Heart left ventricle (tissue), 16 donors: ENCODE results near the gene EFNA5. TPM values are rescaled to one million over a fixed set of nuclear protein-coding genes. Genes with fewer than 3 reads are reported as not detected.

ENCODE experiments used
- ATAC-seq, 4 donors: fragments of 200-7000 bp; cut with Tn5 transposase; one replicate each; pipeline ENCODE4 v1.9.1; 2020 to 2022; ENCODE audit warnings: moderate library complexity in 4 of 4, mild to moderate bottlenecking in 3 of 4, moderate number of reproducible peaks in 1 of 4
- DNase-seq, 5 donors: peaks; one replicate each; pipeline ENCODE4 v3.0.0-alpha.2; 2020
- H3K27ac ChIP-seq, 12 donors: fragments of 200-600 bp; sonication (generic) in 4 of 12; one replicate each; pipeline versions ENCODE4 v1.5.0 to v1.8.0; 2016 to 2022; ENCODE audit warnings: mild to moderate bottlenecking in 2 of 12
- H3K27me3 ChIP-seq, 9 donors: fragments of 200-600 bp; sonication (generic) in 2 of 9; one replicate each; pipeline versions ENCODE4 v1.5.1 to v1.8.0; 2016 to 2022; ENCODE audit warnings: mild to moderate bottlenecking in 3 of 9
- H3K36me3 ChIP-seq, 9 donors: fragments of 200-600 bp; sonication (generic) in 2 of 9; one replicate each; pipeline versions ENCODE4 v1.5.0 to v1.8.0; 2018 to 2022; ENCODE audit warnings: mild to moderate bottlenecking in 2 of 9
- H3K4me1 ChIP-seq, 12 donors: fragments of 200-600 bp; sonication (generic) in 4 of 12; one replicate each; pipeline versions ENCODE4 v1.5.0 to v1.8.0; 2016 to 2022; ENCODE audit warnings: mild to moderate bottlenecking in 3 of 12
- H3K4me3 ChIP-seq, 12 donors: fragments of 200-600 bp; sonication (generic) in 4 of 12; one replicate each; pipeline versions ENCODE4 v1.5.0 to v1.8.0; 2017 to 2022; ENCODE audit warnings: mild to moderate bottlenecking in 9 of 12, moderate library complexity in 4 of 12
- H3K9me3 ChIP-seq, 12 donors: fragments of 200-600 bp; sonication (generic) in 4 of 12; one replicate each; pipeline versions ENCODE4 v1.5.0 to v1.8.0; 2016 to 2022; ENCODE audit warnings: mild to moderate bottlenecking in 1 of 12
- POLR2A ChIP-seq, 2 donors: fragments of 450-650 bp; IDR thresholded peaks; one replicate each; pipeline ENCODE4 v1.6.1; 2017; ENCODE audit warnings: antibody characterized with exemption in 2 of 2, mild to moderate bottlenecking in 2 of 2, moderate library complexity in 2 of 2
- WGBS, 4 donors: extraction: QIAGEN DNeasy Blood & Tissue Kit in 2 of 4; methylation state at CpG; one replicate each; pipeline versions ENCODE4 v1.1.5 to v1.1.7; 2013 to 2018; 5-methylcytosine and 5-hydroxymethylcytosine counted together
- intact Hi-C, 10 donors: fragments of 100-400 bp; cut with DNase I; formaldehyde crosslinking; loops; one replicate each; pipeline versions ENCODE4 v1.11.1 to v1.14.2; 2022
- polyA plus RNA-seq, 2 donors: library from polyadenylated mRNA; stranded (reverse); fragments of 200-250 nt; gene quantifications; one replicate each; pipeline ENCODE4 v1.2.3, GENCODE V29; 2013
- total RNA-seq, 9 donors: library from RNA; depleted of rRNA in 2 of 9; stranded (reverse); fragments of >200 nt in 2 of 9; fragmentation: NEBNext Ultra II Directional in 3 of 9; extraction: Animal tissue kit (Norgen Biotek cat#: 25700) in 3 of 9; gene quantifications; one replicate each; pipeline versions ENCODE4 v1.1.0 to v1.2.4, GENCODE V29; 2016 to 2023
- TF ChIP-seq, protein P1 (sequence below), 12 donors: fragments of 200-600 bp; sonication (generic) in 4 of 12; IDR thresholded peaks; one replicate each; pipeline versions ENCODE4 v1.5.0 to v1.8.0; 2018 to 2022; ENCODE audit warnings: antibody characterized with exemption in 12 of 12, mild to moderate bottlenecking in 5 of 12
- donor health status: ischemic (EF 13 %, LVEDD 7.1; RV severe dilation, severe dysfunction).
- donor health status: healthy with polysubstance abuse.
- donor health status: DM: no; HTN: yes; CAD: no.
- donor health status: DM: no; HTN: no; CAD: no.
- donor health status: ischemic (EF 25% LVEDD 6.9; RV normal size, moderate dysfunction).
- donor health status: ischemic (EF 25% LVEDD 5.7; RV mildly dilated, moderate dysfunction).
- donor health status: healthy.
- donor health status: DM: yes; HTN: yes; CAD: no.
- donor health status: ischemic (EF 35%, LVEDD 5.7; RV mildly dilated, moderate dysfunction).
- donor health status: nonischemic (EF 11% LVEDD 7.7; RV severe dilation, severe dysfunction).
- donor health status: DM: yes; HTN: yes; CAD: no.
- donor health status: PGD.
- donor health status: ischemic (EF 29% LVEDD 5.4; RV normal size, mild dysfunction).
- donor health status: nonischemic (EF 23%, LVEDD 6.1; RV moderate dilation, normal function).

Gene EFNA5
- total and polyA plus RNA-seq, 11 donors = 6.1 to 58.4 (median 28.3) TPM

GRCh38 chr5:107418902-107419301 is 251.8 kb downstream of the EFNA5 start:
- peaks cover 0 to 41% (median 3%) of the 10 kb centered on the region in 12 donors for H3K4me1 ChIP-seq
- TF ChIP-seq POLR2A (IDR thresholded peaks at IDR 0.05) = no peak
- TF ChIP-seq, protein P1, sequence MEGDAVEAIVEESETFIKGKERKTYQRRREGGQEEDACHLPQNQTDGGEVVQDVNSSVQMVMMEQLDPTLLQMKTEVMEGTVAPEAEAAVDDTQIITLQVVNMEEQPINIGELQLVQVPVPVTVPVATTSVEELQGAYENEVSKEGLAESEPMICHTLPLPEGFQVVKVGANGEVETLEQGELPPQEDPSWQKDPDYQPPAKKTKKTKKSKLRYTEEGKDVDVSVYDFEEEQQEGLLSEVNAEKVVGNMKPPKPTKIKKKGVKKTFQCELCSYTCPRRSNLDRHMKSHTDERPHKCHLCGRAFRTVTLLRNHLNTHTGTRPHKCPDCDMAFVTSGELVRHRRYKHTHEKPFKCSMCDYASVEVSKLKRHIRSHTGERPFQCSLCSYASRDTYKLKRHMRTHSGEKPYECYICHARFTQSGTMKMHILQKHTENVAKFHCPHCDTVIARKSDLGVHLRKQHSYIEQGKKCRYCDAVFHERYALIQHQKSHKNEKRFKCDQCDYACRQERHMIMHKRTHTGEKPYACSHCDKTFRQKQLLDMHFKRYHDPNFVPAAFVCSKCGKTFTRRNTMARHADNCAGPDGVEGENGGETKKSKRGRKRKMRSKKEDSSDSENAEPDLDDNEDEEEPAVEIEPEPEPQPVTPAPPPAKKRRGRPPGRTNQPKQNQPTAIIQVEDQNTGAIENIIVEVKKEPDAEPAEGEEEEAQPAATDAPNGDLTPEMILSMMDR (IDR thresholded peaks at IDR 0.05) = no peak
- WGBS, 4 donors = 86 to 91% (median 87%) methylated on average over 2 of the region's 2 CpGs
- H3K9me3 ChIP-seq = no peaks in the 10 kb centered on the region
- intact Hi-C loops = no loop called here
- H3K36me3 ChIP-seq = no peaks in the 10 kb centered on the region
- ATAC-seq = no peak
- no peak overlapping the region for H3K4me3 ChIP-seq
- H3K27me3 ChIP-seq = no peaks in the 10 kb centered on the region
- no peak overlapping the region for H3K27ac ChIP-seq
- DNase-seq = no peak

GRCh38 chr5:107418071-107418470 is 252.7 kb downstream of the EFNA5 start:
- no peak overlapping the region for H3K4me3 ChIP-seq
- H3K27me3 ChIP-seq = no peaks in the 10 kb centered on the region
- no peaks in the 10 kb centered on the region for H3K9me3 ChIP-seq
- WGBS, 4 donors = 15 to 26% (median 21%) methylated on average over 2 of the region's 2 CpGs
- TF ChIP-seq, protein P1 (IDR thresholded peaks at IDR 0.05) = no peak
- TF ChIP-seq POLR2A (IDR thresholded peaks at IDR 0.05) = no peak
- peaks cover 0 to 45% (median 3%) of the 10 kb centered on the region in 12 donors for H3K4me1 ChIP-seq
- DNase-seq = no peak
- intact Hi-C loops = no loop called here
- H3K27ac ChIP-seq = no peak overlapping the region
- no peak for ATAC-seq
- H3K36me3 ChIP-seq = no peaks in the 10 kb centered on the region

GRCh38 chr5:107415762-107416161 is 255.0 kb downstream of the EFNA5 start:
- intact Hi-C loops = no loop called here
- no peak overlapping the region for H3K27ac ChIP-seq
- TF ChIP-seq, protein P1 (IDR thresholded peaks at IDR 0.05) = no peak
- TF ChIP-seq POLR2A (IDR thresholded peaks at IDR 0.05) = no peak
- no peak overlapping the region for H3K4me3 ChIP-seq
- H3K4me1 ChIP-seq = peaks cover 0 to 52% (median 3%) of the 10 kb centered on the region in 12 donors
- no peak for DNase-seq
- no peaks in the 10 kb centered on the region for H3K27me3 ChIP-seq
- H3K9me3 ChIP-seq = no peaks in the 10 kb centered on the region
- H3K36me3 ChIP-seq = no peaks in the 10 kb centered on the region
- 54 to 72% (median 61%) methylated on average over 1 of the region's 1 CpG for WGBS, 4 donors
- peak in 2 of 4 donors; percentile 43 to 57 for ATAC-seq

GRCh38 chr5:107414802-107415201 is 255.9 kb downstream of the EFNA5 start:
- Histone ChIP-seq H3K9me3 (no peaks in the 10 kb centered on the region), H3K27me3 (no peaks in the 10 kb centered on the region), H3K4me3 (no peak overlapping the region), H3K36me3 (no peaks in the 10 kb centered on the region), H3K27ac (no peak overlapping the region), H3K4me1 (peaks cover 0 to 52% (median 3%) of the 10 kb centered on the region in 12 donors)
- TF ChIP-seq, protein P1 (IDR thresholded peaks at IDR 0.05) = no peak
- TF ChIP-seq POLR2A (IDR thresholded peaks at IDR 0.05) = no peak
- WGBS, 4 donors = 47 to 58% (median 55%) methylated on average over 2 of the region's 2 CpGs
- ATAC-seq (no peak), DNase-seq (no peak)
- intact Hi-C loops = no loop called here
